Measurements from ENCODE around the gene HEG1.
"Not testable (repeated sequence)": the region's sequence is repeated elsewhere in the genome, so short reads cannot be mapped to it uniquely, and the experiment has no call there.

Gene HEG1

DNA sequence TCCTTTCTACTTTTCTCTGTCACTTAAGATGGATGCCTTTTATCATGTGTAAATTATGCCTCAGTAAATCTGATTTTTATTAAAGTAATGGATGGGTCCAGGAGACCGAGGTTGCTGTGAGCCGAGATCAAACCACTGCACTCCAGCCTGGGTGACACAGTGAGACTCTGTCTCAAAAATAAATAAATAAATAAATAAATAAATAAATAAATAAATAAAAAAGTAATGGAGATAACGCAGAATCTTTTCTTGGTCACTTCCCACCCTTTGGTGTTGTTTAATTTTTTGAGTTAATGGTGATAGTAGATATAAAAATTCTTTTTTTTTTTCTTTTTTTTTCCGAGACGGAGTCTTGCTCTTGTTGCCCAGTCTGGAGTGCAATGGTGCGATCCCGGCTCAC, 77.2 kb downstream of the HEG1 start:
- no peak for DNase-seq

DNA sequence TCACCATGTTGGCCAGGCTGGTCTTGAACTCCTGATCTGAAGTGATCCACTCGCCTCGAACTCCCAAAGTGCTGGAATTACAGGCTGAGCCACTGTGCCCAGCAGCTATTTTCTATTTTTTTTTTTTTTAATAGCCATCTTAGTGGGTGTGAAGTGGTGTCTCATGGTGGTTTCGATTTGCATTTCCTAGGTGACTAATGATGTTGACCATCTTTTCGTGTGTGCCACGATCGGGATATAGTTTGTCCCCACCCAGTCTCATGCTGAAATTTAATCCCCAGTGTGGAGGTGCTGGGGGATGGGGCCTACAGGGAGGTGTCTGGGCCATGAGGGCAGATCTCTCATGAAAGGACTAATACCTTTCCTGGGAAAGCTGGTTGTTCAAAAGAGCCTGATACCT, 79.4 kb downstream of the HEG1 start:
- no peak for DNase-seq

DNA sequence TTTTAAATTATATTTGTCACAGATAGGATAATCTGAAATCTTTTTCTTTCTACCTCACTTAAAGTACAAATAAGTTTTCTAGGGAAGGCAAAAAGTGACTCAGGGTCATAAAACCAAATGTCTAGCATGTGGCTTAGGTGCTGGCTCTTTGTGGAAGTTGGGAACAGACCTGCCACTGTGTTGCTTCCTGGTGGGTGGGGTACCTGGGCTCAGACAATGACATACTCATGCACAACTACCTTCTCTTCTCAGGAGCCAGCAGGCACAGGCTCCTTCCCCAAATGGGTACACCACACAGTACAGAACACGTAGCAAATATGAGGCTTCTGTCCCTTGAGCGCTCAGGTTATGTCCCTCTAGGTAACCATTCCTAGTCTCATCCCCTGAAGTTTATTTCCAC, 81.1 kb downstream of the HEG1 start:
- no peak for DNase-seq

DNA sequence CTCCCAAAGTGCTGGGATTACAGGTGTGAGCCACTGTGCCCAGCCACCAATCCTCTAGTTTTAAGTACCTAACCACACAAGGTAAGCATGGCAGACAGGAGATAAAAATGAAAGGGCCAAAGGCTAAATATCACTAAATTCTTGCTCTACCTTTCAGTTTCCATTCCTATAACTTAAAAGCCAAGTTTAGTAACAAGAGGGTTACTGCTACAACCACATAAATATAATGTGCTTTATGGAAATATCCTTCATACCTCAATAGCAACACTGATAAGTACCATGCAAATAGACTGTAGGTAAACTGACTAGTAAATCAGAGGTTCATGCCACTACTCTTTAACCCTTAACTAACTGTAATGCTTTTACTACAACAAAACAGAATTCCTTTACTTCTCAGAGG, 82.5 kb downstream of the HEG1 start:
- DNase-seq = no peak

DNA sequence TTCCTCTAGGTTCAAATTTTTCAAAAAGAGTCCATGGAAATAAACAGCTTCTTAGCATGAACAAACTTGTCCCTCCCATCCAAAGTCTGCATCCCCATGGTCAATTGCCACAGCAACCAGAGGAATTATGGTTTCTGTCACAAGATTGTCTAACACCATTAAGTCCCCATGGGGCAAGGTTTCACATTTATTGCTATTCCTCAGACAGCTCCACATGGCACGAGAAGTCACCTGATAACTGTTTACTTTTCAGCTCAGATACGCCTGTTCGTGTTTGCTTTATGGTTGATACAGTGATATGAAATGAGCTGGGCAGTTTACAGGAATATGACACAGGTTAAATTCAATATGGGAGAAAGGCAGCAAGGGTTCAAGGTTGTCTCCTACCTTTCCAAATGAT, 83.3 kb downstream of the HEG1 start:
- no peak for DNase-seq

DNA sequence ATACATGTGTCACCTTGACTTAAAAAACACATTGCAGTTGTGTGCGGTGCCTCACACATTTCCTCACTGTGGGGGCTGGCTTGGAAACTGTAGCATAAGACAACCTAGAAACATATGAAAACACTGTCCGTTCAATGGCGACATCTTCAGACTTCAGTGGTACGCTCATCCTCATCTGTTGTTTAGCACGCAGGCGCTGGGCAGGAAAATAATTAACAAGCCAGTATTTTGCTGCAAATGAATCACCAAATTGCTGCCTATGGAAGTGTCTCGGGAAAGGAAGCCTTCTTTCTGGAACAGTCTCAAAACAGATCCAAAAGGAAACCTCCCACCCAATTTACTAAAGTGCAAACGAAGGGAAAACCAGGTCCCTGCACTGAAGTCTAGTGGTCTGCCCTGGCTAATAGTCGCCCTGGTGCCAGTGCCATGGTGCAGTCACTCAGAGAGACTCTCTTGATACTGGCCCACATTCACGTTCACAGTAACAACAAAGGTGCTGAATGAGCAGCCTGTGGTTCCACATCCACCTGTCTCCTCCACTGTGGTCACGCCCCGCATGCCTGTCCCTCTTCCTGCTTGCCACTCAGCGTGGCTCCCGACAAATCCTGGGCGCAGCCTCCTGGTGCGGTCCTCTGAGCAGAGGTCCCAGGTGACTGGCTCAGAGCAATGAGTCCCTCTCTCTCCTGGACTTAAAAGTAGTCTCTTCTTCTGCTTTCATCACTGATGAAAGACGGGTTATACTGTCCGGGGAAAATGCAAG, 85.7 kb downstream of the HEG1 start:
- DNase-seq = no peak

DNA sequence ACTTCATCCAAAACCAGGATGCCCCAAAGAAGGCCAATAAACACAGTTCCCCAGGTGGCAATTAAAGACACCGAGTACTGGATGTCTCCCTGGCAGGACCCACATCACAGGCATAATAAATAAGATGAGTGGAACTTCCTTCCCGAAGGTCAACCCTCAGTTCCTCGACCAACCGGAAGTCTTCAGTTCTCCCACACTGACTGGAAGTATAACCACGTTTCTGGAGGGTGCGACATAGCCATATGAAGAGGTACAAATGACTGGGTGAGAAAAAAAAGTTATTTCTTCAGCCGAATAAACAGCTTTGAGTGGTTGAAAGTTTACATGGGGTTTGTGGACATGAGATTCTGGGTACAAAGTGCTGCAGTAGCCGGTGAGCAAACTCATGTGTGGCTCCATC, 86.6 kb downstream of the HEG1 start:
- DNase-seq = no peak

DNA sequence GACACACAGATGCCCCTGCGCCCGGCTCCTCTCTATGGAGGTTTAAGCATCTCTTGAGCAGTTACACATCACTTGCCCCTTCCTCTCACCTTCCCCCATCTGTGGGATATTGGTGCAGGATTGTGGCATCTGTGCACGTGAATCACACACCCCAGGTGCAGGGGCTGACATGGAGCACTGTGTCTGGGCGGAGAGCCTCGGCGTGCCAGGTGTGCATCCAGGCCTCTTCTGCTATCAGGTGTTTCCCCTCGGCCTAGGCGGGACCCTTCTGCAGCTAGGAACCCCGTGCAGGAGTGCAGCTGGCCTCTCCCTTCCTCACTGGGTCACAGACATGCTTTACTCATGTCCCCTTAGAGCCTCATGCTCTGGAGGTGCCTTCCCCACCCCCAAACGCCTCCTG, 87.8 kb downstream of the HEG1 start:
- DNase-seq = no peak

DNA sequence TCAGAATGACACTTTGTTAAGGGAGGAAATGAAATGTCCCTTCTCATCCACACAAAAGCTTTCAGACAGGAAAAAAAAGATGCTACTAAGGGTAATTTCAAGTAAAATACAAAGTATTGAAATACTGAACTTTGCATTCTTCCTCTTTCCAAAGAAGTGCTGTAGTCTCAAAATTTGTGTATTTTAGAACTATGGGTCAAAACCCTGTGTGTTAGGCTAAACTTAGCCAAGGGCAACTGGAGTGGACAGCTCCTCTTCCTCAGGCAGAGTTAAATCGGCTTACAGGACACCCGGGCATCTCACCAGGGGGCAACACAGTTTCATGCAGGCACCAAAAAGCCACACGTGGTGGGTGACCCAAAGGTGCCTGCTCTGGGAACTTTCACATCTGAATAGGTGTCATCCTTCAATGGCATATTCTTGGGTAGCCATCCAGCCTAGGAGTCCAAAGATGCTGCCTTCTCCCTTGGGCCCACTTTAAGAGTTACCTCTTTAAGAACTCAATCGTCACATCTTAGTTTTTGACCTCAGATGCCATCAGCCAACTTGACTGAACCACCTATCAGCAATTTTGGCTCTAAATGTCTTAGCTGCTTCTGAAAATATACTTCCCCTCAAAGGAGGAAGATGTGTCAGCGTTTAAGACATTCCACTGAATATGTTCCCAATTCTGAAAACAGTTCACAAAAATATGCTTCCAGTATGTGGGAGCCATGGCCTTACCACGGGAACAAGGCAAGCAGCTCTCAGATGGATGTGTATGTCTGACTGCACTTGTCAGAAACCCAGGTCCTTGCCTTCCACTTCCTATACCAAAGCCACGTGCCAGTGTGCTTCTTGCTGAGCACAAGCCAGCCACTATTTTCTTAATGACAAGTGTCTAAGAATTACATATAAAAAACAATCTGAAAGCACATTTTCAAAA, 89.0 kb downstream of the HEG1 start:
- no peak for DNase-seq

DNA sequence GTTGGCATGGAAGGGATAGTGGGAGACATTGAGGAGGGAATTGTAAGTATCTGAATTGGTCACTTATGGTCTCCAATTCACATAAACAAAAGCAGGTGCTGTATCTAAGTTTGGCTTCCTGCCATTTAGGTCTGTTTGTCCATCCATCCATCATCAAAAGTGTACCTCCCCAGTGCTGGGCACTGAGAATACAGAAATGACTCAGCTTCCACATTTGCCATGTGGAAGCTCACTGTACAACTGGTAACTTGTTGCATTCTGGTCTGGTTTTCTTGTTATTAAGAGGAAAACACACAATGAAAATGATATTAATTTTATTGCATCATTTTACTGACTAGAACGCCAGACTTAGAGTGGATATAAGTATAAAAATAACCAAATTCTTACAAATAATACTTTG, 90.4 kb downstream of the HEG1 start:
- no peak for DNase-seq

DNA sequence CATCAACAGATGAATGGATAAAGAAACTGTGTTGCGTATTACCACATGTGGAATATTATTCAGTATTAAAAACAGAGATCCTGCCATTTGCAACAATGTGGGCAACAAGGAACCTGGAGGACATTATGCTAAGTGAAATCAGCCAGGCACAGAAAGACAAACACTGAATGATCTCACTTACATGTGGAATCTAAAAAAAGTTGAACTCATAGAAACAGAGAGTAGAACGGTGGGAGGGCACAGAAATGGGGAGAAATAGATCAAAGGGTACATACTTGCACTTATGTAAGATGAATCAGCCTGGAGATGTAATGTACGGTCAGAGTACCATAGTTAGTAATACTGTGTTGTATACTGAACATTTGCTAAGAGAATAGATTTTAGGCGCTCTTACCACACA, 91.4 kb downstream of the HEG1 start:
- no peak for DNase-seq

DNA sequence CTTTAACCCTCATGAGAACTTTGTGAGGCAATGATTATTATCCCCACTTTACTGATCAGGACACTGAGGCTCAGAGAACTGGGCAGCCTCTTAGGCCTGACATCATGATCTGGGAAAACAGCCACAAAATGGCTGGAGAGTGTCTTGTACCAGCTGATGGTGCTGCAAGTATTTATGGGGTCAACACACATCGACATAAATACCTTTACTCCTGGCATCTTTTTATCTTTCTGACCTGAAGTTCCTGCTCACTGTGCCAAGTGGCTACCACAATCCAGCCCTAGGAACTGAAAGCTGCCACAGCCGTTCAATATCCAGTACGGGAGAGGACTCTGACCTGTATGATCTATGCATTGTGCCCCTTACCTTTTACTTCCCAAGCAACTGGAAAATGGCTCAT, 92.0 kb downstream of the HEG1 start:
- DNase-seq = no peak

DNA sequence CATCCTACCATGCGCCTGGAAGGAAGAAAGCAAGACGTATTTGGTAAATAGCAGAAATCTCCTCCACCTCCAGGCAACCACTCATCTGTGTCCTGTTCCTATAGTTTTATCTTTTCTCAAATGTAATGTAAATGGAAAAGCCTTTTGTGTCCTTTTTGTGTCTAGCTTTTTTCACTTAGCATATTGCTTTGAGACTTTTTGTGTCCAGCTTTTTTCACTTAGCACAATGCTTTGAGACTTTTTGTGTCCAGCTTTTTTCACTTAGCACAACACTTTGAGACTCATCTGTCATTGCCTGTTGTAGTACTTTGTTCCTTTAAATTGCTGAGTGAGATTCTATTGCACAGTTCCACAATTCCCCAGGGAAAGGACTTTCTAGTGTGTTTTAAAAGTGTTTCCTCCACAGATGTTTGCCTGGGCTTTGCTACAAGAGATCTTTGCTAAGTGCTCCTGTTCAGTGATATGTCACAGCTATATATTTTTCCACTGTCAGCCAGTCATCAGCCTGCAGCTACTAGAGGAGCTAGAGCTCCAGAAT, 93.3 kb downstream of the HEG1 start:
- no peak for DNase-seq

DNA sequence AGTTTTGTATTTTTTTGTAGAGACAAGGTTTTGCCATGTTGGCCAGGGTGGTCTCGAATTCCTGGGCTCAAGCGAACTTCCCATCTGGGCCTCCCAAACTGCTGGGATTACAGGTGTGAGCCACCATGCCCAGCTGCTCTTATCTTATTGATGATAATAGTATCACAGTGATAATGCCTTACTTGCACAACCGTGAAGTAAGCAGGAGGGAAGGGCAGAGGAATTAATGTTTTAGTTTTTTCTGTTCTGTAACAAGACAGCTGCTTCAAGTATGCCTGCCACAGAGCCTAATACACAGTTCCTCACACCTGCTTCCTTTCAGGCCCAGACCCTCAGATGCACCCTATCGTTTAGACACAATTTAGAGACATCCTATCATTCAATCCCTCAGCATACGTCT, 95.1 kb downstream of the HEG1 start:
- DNase-seq = no peak

DNA sequence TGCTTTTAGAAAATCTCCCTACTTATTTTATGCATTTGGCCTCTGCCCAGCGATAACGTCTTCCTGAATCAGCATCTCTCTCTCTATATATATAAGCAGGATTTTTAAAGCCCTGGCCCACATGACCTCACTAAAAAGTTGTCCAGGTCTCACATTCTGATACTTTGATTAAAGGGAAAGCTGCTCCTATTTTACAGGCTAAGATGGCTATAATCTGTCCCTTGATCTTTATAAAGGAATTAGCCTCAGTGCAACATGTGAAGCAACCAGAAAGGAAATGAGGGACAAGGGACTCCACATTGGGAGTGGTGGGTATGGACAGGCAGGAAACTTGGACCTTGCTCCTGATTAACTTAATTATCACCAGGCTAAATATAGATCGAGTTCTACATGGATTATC, 95.7 kb downstream of the HEG1 start:
- no peak for DNase-seq

DNA sequence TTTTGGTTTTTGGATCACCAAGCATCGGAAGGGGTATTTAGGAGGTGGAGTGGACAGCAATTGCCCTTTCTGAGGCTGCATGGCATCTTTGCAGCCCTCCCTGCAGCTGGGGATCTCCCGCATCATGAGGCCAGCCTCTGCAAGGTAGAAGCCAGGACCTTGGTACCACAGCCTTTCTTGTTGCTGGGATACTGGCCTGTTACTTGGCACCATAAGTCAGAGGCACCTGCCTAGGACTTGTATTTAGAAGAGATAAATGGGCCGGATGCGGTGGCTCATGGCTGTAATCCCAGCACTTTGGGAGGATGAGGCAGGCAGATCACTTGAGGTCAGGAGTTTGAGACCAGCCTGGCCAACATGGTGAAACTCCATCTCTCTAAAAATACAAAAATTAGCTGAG, 97.8 kb downstream of the HEG1 start:
- DNase-seq = not testable (repeated sequence)

DNA sequence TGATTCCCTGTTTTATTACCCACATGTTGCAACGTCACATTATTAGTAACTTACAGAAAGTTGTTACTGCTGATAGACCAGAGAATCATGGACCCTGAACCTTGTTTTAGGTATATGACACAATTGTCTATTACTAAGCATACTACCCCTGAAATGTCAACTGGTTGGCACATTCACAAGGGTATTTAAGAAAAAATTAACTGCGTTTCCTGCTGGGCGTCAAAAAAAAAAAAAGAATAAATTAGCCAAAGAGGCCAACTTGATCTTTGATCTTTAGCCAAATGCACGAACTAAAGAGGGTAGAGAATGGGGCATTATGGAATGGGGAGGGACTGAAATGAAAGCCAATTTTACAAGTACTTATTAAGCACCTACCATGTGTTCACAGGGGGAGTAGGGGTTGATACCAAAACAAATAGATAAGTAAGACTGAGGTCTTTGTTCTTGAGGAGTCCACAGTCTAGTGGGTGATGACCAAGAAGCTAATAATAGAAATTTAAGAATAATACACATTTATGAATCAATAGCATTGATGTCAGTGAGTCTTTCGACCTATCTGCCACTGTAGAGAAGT, 103.4 kb downstream of the HEG1 start:
- no peak for DNase-seq

DNA sequence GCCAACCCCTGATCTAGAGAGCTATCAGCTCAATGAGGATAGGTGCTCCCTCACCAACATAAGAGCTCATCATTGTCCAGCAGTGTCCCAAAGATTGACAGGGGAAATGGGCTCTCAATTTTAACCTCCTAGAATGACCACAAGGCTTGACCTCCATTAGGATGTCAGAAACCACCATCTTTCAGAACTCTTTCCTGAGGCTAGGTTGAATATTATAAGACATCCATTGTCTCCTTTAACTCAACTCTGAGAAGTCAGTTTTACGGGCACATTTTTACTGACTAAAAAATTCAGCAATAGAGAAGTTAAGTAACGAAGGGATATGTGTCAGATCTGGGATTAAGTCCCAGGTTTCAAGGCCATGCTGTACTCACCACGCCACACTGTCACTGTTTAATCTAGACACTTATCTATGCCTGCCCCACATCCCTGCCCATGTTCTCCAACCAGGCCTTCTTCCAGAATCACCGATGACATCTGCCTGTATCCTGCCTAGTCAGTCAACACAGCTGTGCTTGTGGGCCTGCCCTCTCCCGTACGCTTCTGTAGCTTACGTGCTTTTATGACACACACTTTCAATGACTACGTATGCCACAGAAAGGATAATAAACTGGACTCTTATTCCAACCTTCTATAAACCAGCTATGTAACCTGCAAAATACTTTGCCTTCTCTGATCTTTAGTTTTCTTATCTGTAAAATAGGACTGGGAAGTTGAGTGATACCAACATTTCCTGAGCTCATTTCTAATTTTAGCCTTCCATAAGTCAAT, 104.1 kb downstream of the HEG1 start:
- no peak for DNase-seq

DNA sequence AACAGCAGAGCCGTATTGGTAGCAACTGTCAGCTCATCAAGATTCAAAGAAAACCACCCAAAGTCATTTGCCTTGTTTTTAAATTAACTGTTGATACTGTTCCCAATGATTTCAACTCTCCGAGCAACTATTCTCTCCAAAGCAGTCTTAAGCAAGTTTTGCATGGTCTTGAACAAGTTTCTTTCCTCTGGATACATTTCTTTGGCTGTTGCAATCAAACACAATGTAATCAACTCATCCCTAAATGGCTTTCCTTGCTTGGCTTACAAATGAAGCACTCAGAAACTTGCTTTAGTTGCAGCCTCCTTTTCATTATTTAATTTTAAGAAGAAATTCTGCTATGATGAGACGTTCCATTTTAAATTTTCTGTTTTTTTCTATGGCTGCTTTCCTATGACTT, 105.8 kb downstream of the HEG1 start:
- DNase-seq = no peak

DNA sequence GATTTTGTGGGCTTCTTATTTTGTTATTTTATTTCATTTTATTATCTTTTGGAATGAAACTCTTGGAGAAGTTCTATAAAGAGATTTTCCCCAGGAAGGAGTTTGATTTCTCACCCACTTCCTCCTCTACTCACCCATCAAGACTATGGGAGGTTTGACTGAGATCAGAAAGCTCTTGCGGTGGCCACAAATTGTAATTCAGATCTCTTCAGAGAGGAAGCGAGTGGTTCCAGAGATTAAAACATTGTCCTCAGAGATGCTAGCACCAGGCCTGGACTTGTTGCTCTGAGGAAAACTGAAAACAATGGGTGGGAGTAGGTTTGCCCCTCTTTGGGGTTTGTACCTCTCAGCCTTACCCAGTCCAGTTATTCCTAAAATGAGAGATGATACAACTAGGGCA, 113.2 kb downstream of the HEG1 start:
- DNase-seq = no peak

DNA sequence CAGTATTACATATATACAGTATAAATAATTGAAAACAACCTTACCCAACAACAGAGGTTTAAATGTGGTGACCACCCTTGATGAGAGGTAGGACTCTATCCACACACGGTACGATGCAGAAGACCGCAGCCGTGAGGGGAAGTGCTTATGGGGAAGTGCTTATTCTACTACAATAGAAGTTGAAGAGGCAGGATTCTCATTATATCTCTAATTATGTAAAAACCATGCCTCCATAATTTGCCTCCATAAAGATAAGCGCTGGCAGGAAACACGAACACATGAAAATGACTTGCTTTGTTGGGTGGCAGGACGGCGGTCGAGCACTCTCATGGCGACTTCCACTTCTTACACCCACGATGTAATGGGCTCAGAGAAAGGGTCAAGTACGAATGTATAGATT, 114.0 kb downstream of the HEG1 start:
- DNase-seq = no peak

DNA sequence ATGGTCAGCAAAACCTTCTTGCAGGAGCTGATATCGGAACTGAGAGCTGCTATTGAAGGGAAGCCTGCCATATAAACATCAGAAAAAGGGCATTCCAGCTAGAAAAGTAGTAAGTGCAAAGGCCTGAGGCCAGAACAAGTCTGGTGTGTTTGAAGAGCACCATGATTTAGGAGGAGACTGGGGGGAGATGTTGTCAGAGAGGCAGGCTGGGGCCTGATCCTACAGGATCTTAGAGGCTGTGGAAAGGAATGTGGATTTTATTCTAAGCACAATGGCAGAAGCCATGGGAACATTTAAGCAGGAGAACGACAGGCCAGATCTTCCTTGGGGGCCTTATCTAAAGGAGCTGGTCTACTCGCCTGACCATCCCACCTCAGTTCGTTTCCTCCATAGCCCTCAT, 116.1 kb downstream of the HEG1 start:
- no peak for DNase-seq

DNA sequence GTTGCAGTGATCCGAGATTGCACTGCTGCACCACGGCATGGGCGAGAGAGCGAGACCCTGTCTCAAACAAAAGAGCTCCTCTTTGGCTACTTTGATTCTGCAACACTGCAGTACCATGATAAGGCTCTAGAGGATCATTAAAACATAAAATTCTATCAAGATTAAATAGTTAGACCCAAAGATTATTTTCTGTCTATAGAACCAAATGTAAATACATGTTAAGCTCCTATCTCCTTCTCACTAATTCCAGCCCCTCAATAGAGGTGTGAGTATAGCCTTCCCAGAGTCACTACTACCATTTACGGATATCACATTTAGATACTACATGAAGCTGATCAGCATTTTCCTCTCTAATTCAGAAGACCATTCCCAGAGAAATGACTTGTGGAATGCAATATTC, 116.9 kb downstream of the HEG1 start:
- DNase-seq = no peak

Data from activated CD4-positive, CD25-positive, alpha-beta regulatory T cell (primary cell).